Pancreas (tissue), 10 donors: ENCODE results near the gene METTL3. TPM values are rescaled to one million over a fixed set of nuclear protein-coding genes. Genes with fewer than 3 reads are reported as not detected.

Source experiments
- ATAC-seq, 4 donors: fragments of 200-7000 bp; cut with Tn5 transposase; one replicate each; pipeline versions ENCODE4 v1.8.0 to v1.9.1; 2020; ENCODE audit warnings: mild to moderate bottlenecking in 4 of 4, moderate library complexity in 4 of 4
- DNase-seq, 6 donors: peaks; one replicate each; pipeline ENCODE4 v3.0.0-alpha.2; 2020
- FAIRE-seq: peaks from 2 replicates; lab custom pipeline; 2012; peaks lifted over from hg19 to GRCh38; lab: Jason Lieb, UNC
- H3K27ac ChIP-seq, 4 donors: fragments of 200-600 bp; sonication (generic); 1 replicate in 3 of 4; 2 replicates in 1 of 4; pipeline versions ENCODE4 v1.5.0 to v1.8.0; 2020
- H3K27me3 ChIP-seq, 4 donors: fragments of 200-600 bp; one replicate each; pipeline ENCODE4 v1.8.0; 2021
- H3K36me3 ChIP-seq, 3 donors: fragments of 200-600 bp; sonication (generic) in 1 of 3; one replicate each; pipeline versions ENCODE4 v1.5.0 to v1.8.0; 2020 to 2021
- H3K4me1 ChIP-seq, 3 donors: fragments of 200-600 bp; one replicate each; pipeline ENCODE4 v1.8.0; 2021
- H3K4me3 ChIP-seq, 4 donors: fragments of 200-600 bp; sonication (generic) in 2 of 4; one replicate each; pipeline versions ENCODE4 v1.5.0 to v1.8.0; 2020 to 2021
- H3K9me3 ChIP-seq, 4 donors: fragments of 200-600 bp; one replicate each; pipeline ENCODE4 v1.8.0; 2021
- WGBS, 2 donors: extraction: QIAGEN DNeasy Blood & Tissue Kit; methylation state at CpG; one replicate each; pipeline ENCODE4 v1.1.7; 2013; 5-methylcytosine and 5-hydroxymethylcytosine counted together
- intact Hi-C, 3 donors: fragments of 100-400 bp; cut with DNase I; formaldehyde crosslinking; loops; one replicate each; pipeline versions ENCODE4 v1.11.1 to v1.14.2; 2022
- polyA plus RNA-seq, 2 donors: library from polyadenylated mRNA; stranded (reverse); fragments of 200-250 nt; gene quantifications; one replicate each; pipeline ENCODE4 v1.2.3, GENCODE V29; 2013
- total RNA-seq, 6 donors: library from RNA; stranded (reverse); fragmentation: NEBNext Ultra II Directional in 4 of 6; extraction: Animal tissue kit (Norgen Biotek cat#: 25700) in 4 of 6; gene quantifications; one replicate each; pipeline versions ENCODE4 v1.2.1 to v1.2.4, GENCODE V29; 2021 to 2023
- TF ChIP-seq, protein P1 (sequence below), 4 donors: fragments of 200-600 bp; sonication (generic) in 3 of 4; IDR thresholded peaks; one replicate each; pipeline versions ENCODE4 v1.5.0 to v1.8.0; 2021; ENCODE audit warnings: antibody characterized with exemption in 4 of 4
- donor health status: healthy with polysubstance abuse.
- donor health status: DM: no; HTN: no; CAD: no; lungs with moderate emphysema.
- donor health status: DM: no; HTN: no; CAD: no.
- donor health status: control.
- donor health status: control.
- donor health status: Bipolar disorder and iron deficiency.
- donor health status: DM: yes; HTN: yes; CAD: no.
- donor health status: DM: no; HTN: no; CAD: no.
- donor health status: DM: no; HTN: no; CAD: no.
- donor health status: DM: yes; HTN: yes; CAD: no.

METTL3 gene
- total and polyA plus RNA-seq, 8 donors = 14.2 to 45.8 (median 21.7) TPM

DNA sequence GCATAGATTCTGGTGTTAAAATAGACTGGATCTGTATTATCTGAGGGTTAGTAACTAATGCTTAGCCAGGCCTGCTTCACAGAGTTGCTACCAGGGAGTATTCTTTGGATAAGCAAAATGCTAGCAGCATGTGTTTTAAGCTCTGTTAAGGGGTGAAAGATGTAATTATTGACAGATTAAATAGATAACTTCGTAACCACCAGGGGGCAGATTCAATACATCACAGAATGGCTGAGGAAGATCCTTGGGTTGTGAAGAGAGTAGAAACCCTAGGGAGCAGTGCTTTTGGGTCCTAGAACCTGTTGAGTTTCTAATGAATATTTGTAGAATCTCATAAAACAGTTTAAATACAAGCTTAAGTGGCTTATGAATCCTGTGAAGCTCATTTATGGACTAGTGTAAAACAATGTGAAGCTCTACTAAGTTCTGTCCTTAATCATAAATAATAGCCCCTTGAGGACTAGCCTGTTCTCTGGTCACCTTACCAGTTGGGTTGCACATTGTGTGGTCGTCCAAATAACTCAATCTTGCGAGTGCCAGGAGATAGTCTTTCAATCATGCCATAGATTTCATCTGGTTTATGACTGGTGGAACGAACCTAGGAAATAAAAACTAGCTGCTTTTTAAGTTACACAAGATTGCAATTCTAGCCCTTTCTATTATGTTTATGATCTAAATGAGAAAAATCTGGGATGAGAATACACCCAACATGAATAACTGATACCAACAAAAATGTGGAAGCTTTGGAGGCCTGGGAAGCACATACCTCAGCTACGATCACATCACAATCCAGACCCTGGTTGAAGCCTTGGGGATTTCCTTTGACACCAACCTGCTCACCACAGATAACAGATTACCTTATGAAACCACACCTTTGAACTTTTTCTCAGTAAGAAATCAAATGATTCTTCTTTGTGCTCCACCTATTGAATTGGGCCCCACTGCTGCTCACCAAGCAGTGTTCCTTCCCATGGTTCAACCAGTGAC, 12.3 kb downstream of the METTL3 start:
- intact Hi-C loops = no loop called here
- ATAC-seq (peak; percentile 36 to 77 (median 76)), FAIRE-seq (peak; percentile 65), DNase-seq (no peak)
- Histone ChIP-seq H3K27me3 (no peaks in the 10 kb centered on the region), H3K36me3 (peaks cover 2 to 74% (median 17%) of the 10 kb centered on the region in 3 donors), H3K27ac (no peak overlapping the region), H3K4me3 (no peak overlapping the region), H3K9me3 (no peaks in the 10 kb centered on the region), H3K4me1 (no peaks in the 10 kb centered on the region)
- TF ChIP-seq, protein P1, sequence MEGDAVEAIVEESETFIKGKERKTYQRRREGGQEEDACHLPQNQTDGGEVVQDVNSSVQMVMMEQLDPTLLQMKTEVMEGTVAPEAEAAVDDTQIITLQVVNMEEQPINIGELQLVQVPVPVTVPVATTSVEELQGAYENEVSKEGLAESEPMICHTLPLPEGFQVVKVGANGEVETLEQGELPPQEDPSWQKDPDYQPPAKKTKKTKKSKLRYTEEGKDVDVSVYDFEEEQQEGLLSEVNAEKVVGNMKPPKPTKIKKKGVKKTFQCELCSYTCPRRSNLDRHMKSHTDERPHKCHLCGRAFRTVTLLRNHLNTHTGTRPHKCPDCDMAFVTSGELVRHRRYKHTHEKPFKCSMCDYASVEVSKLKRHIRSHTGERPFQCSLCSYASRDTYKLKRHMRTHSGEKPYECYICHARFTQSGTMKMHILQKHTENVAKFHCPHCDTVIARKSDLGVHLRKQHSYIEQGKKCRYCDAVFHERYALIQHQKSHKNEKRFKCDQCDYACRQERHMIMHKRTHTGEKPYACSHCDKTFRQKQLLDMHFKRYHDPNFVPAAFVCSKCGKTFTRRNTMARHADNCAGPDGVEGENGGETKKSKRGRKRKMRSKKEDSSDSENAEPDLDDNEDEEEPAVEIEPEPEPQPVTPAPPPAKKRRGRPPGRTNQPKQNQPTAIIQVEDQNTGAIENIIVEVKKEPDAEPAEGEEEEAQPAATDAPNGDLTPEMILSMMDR (IDR thresholded peaks at IDR 0.05) = peak in 2 of 4 donors; percentile 17 to 34
- 57 to 60% methylated on average over 5 of the region's 5 CpGs for WGBS, 2 donors

DNA sequence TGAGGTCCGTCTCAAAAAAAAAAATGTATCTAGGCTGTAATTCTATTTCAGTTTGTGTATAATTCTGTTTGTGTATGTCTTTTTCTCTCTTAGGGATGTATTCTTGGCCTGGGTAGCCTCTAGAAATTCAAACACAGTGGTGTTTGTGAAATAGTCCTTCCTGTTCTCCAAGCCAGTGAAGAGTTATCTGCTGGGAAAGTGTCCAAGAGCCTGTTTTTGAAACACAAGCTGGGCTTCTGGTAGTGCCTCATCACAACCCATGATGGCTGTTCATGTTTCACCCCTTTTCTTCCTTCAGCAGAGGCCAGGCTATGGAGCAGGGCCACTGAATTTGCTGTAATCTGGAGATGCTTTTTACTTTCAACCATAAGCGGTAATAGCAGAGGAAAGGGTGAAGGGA, 14.7 kb downstream of the METTL3 start:
- intact Hi-C loops = no loop called here
- H3K4me3 ChIP-seq = no peak overlapping the region
- no peak overlapping the region for H3K27ac ChIP-seq
- no peak for DNase-seq
- H3K27me3 ChIP-seq = no peaks in the 10 kb centered on the region
- ATAC-seq = no peak
- no peak for FAIRE-seq
- H3K4me1 ChIP-seq = no peaks in the 10 kb centered on the region
- TF ChIP-seq, protein P1 (IDR thresholded peaks at IDR 0.05) = no peak
- WGBS, 2 donors = 89 to 96% methylated on average over 2 of the region's 2 CpGs
- no peaks in the 10 kb centered on the region for H3K9me3 ChIP-seq
- H3K36me3 ChIP-seq = peaks cover 5 to 87% (median 35%) of the 10 kb centered on the region in 3 donors

DNA sequence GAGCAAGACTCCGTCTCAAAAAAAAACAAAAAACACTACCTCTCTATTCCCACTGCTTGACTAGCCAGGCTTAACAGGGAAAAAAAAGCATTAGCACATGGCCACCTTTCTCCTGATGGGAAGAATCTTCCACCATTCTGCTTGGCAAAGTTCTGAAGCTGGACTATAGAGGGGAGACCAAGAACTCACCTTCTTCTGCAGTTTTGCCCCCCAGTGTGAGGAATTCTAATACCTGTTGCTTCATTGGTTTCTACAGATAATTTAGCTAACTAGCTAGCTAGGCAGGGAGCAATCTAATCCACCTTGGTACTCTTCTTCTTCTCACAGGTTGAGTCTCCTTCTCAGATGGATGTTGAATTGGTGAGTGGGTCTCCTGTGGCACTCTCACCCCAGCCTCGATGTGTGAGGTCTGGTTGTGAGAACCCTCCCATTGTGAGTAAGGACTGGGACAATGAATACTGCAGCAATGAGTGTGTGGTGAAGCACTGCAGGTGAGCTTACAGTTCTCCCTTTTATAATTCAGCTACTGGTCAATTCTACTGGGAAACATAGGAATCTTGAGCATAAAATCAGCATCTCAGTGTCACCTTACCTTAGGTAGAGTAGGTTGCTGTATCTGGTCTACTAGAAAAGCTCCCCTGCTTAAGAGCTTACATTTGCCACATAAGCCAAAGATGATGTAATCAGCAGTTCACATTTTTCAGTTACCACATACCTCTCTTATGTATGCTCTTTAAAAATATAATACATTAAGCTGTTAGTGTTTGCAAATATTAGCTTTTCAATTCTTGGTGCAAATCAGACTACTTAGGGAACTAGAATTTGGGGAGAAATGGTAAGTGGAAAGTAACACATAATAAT, 16.0 kb downstream of the METTL3 start:
- no peak overlapping the region for H3K27ac ChIP-seq
- H3K4me3 ChIP-seq = no peak overlapping the region
- intact Hi-C loops = no loop called here
- peaks cover 5 to 89% (median 42%) of the 10 kb centered on the region in 3 donors for H3K36me3 ChIP-seq
- no peak for FAIRE-seq
- TF ChIP-seq, protein P1 (IDR thresholded peaks at IDR 0.05) = no peak
- H3K27me3 ChIP-seq = no peaks in the 10 kb centered on the region
- 81 to 92% methylated on average over 2 of the region's 2 CpGs for WGBS, 2 donors
- DNase-seq = no peak
- H3K4me1 ChIP-seq = no peaks in the 10 kb centered on the region
- no peak for ATAC-seq
- no peaks in the 10 kb centered on the region for H3K9me3 ChIP-seq

DNA sequence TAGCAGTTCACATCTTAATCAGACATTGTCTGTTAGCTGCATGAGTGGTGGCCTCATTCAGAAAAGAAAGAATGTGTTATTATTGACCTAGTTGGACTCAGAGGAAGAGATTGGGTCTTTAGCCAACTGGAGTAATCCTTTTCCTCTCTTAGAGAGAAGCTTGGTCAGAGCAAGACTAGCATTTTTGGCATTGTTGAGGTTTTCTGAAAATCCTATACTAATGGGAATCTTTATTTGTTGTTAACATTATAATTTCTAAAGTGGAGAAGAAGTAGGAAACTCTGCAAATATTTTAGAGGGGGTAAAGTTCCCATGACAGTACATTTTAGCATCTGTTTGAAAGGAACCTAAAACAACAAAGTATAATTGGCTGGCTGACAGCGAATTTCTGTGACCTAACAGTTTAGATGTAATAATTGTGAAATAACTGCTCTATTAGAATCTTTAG, 24.5 kb downstream of the METTL3 start:
- H3K27me3 ChIP-seq = no peaks in the 10 kb centered on the region
- peaks cover 0 to 40% (median 23%) of the 10 kb centered on the region in 3 donors for H3K36me3 ChIP-seq
- H3K27ac ChIP-seq = no peak overlapping the region
- TF ChIP-seq, protein P1 (IDR thresholded peaks at IDR 0.05) = no peak
- FAIRE-seq = no peak
- H3K4me1 ChIP-seq = no peaks in the 10 kb centered on the region
- no peaks in the 10 kb centered on the region for H3K9me3 ChIP-seq
- intact Hi-C loops = no loop called here
- DNase-seq = no peak
- no peak overlapping the region for H3K4me3 ChIP-seq
- no peak for ATAC-seq
- 89 to 91% methylated on average over 1 of the region's 1 CpG for WGBS, 2 donors
